ENCODE data around the gene SAE1. TPM values are rescaled to one million over a fixed set of nuclear protein-coding genes. Genes with fewer than 3 reads are reported as not detected.

SAE1 gene
- total RNA-seq, 1 experiment from 2014 or later: 47.5 TPM

- H3K4me2 ChIP-seq (ENCODE audit: low read depth, low read length, poor library complexity, severe bottlenecking): peak overlapping the region; percentile 83
- no peaks in the 10 kb centered on the region for H3K27me3 ChIP-seq (ENCODE audit: low read length)
- no peak overlapping the region for H3K27ac ChIP-seq (ENCODE audit: low read length)
- H3K79me2 ChIP-seq (ENCODE audit: low read length): peaks cover 14% of the 10 kb centered on the region
- H3K9me2 ChIP-seq (replicated peaks; ENCODE audit: insufficient read depth, low read length): no peaks in the 10 kb centered on the region
- peak; percentile 100 for DNase-seq
- H3K4me3 ChIP-seq (ENCODE audit: low read length): peak overlapping the region; percentile 74
- peaks cover 16% of the 10 kb centered on the region for H3K4me1 ChIP-seq (ENCODE audit: low read length)
- H4K20me1 ChIP-seq (ENCODE audit: insufficient read depth, low read depth, low read length): 0 out of 2 replicates have a peak, but pooled peaks cover 4% of the 10 kb centered on the region
- no peak overlapping the region for H2AFZ ChIP-seq (ENCODE audit: low read length)
- H3K36me3 ChIP-seq (ENCODE audit: insufficient read depth, low read length): no peaks in the 10 kb centered on the region
- peak overlapping the region; percentile 77 for H3K9ac ChIP-seq (ENCODE audit: low read length)
- no peaks in the 10 kb centered on the region for H3K9me3 ChIP-seq (ENCODE audit: low read length)
Observed at GRCh38 chr19:47256693-47257410, 126.2 kb downstream of the SAE1 start.

- peaks cover 16% of the 10 kb centered on the region for H3K4me1 ChIP-seq (ENCODE audit: low read length)
- H3K4me2 ChIP-seq (ENCODE audit: low read depth, low read length, poor library complexity, severe bottlenecking): peak overlapping the region; percentile 83
- no peaks in the 10 kb centered on the region for H3K9me3 ChIP-seq (ENCODE audit: low read length)
- peaks cover 14% of the 10 kb centered on the region for H3K79me2 ChIP-seq (ENCODE audit: low read length)
- H3K27me3 ChIP-seq (ENCODE audit: low read length): no peaks in the 10 kb centered on the region
- H2AFZ ChIP-seq (ENCODE audit: low read length): 0 out of 2 replicates have a peak overlapping the region, but pooled peaks have one; percentile 10
- no peak for DNase-seq
- H3K9me2 ChIP-seq (replicated peaks; ENCODE audit: insufficient read depth, low read length): no peaks in the 10 kb centered on the region
- no peak overlapping the region; the same call in 1 of the 2 replicates for H3K27ac ChIP-seq (ENCODE audit: low read length)
- H3K4me3 ChIP-seq (ENCODE audit: low read length): peak overlapping the region; percentile 74
- H3K9ac ChIP-seq (ENCODE audit: low read length): peak overlapping the region; percentile 70
- H3K36me3 ChIP-seq (ENCODE audit: insufficient read depth, low read length): no peaks in the 10 kb centered on the region
- H4K20me1 ChIP-seq (ENCODE audit: insufficient read depth, low read depth, low read length): 0 out of 2 replicates have a peak, but pooled peaks cover 4% of the 10 kb centered on the region
Observed at GRCh38 chr19:47257411-47258169, 127.0 kb downstream of the SAE1 start.

DNA sequence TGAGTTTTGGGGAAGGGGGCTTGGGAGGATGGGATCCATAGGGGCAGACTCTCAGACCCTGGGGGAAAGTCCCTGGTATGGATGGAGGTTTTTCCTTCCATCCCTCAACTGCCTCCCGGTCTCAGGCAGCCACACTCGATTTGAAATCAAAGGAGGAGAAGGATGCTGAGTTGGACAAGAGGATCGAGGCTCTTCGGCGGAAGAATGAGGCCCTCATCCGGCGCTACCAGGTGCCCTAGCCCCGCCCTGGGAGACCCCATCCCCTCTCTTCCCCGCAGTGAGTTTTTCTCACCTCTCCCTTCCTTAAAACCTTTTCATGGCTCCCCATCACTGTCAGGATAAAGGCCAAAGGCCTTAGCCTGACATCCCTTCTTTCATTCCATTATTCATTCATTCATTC lies 127.8 kb downstream of the SAE1 start:
- Histone ChIP-seq H3K9me3 (ENCODE audit: low read length) (no peaks in the 10 kb centered on the region), H3K79me2 (ENCODE audit: low read length) (peaks cover 14% of the 10 kb centered on the region), H3K9ac (ENCODE audit: low read length) (peak overlapping the region; percentile 70; the same call in 1 of the 2 replicates), H3K27ac (ENCODE audit: low read length) (no peak overlapping the region), H3K4me1 (ENCODE audit: low read length) (peaks cover 16% of the 10 kb centered on the region), H2AFZ (ENCODE audit: low read length) (no peak overlapping the region), H3K4me2 (ENCODE audit: low read depth, low read length, poor library complexity, severe bottlenecking) (peak overlapping the region; percentile 83), H3K9me2 (replicated peaks; ENCODE audit: insufficient read depth, low read length) (no peaks in the 10 kb centered on the region), H4K20me1 (ENCODE audit: insufficient read depth, low read depth, low read length) (0 out of 2 replicates have a peak, but pooled peaks cover 4% of the 10 kb centered on the region), H3K27me3 (ENCODE audit: low read length) (no peaks in the 10 kb centered on the region), H3K4me3 (ENCODE audit: low read length) (0 out of 2 replicates have a peak overlapping the region, but pooled peaks have one; percentile 74), H3K36me3 (ENCODE audit: insufficient read depth, low read length) (no peaks in the 10 kb centered on the region)
- no peak for DNase-seq

GRCh38 chr19:47258895-47259555 lies 128.4 kb downstream of the SAE1 start:
- Histone ChIP-seq H4K20me1 (ENCODE audit: insufficient read depth, low read depth, low read length) (0 out of 2 replicates have a peak, but pooled peaks cover 4% of the 10 kb centered on the region), H3K4me1 (ENCODE audit: low read length) (peaks cover 16% of the 10 kb centered on the region), H3K4me3 (ENCODE audit: low read length) (no peak overlapping the region), H3K27ac (ENCODE audit: low read length) (no peak overlapping the region), H3K9me2 (replicated peaks; ENCODE audit: insufficient read depth, low read length) (no peaks in the 10 kb centered on the region), H3K27me3 (ENCODE audit: low read length) (no peaks in the 10 kb centered on the region), H3K9me3 (ENCODE audit: low read length) (no peaks in the 10 kb centered on the region), H3K79me2 (ENCODE audit: low read length) (peaks cover 14% of the 10 kb centered on the region), H3K4me2 (ENCODE audit: low read depth, low read length, poor library complexity, severe bottlenecking) (no peak overlapping the region), H3K9ac (ENCODE audit: low read length) (no peak overlapping the region), H3K36me3 (ENCODE audit: insufficient read depth, low read length) (no peaks in the 10 kb centered on the region), H2AFZ (ENCODE audit: low read length) (no peak overlapping the region)
- no peak for DNase-seq

Small RNA genes within 50 kb of the gene (small RNA-seq; reads per million reads assigned to genes)
- gene MIR3190: not detected

Other genes with a start within 250 kb of the SAE1 start
- gene NPAS1, start 111.0 kb upstream of the SAE1 start, total RNA-seq (2014; rRNA removed; shearing (Covaris generic); ENCODE audit: low replicate concordance): 4.8 and 5.7 TPM in 2 replicates
- gene TMEM160, start 82.2 kb upstream of the SAE1 start, total RNA-seq (2014; rRNA removed; shearing (Covaris generic); ENCODE audit: low replicate concordance): 35.8 and 67.5 TPM in 2 replicates
- gene ZC3H4, start 17.1 kb upstream of the SAE1 start, total RNA-seq (2014; rRNA removed; shearing (Covaris generic); ENCODE audit: low replicate concordance): 13.0 and 29.4 TPM in 2 replicates
- 4.0 and 8.9 TPM in 2 replicates for gene BBC3, start 100.4 kb downstream of the SAE1 start, total RNA-seq (2014; rRNA removed; shearing (Covaris generic); ENCODE audit: low replicate concordance)
- 2.2 and 7.1 TPM in 2 replicates for gene CCDC9, start 125.7 kb downstream of the SAE1 start, total RNA-seq (2014; rRNA removed; shearing (Covaris generic); ENCODE audit: low replicate concordance)
- gene INAFM1, start 144.1 kb downstream of the SAE1 start, total RNA-seq (2014; rRNA removed; shearing (Covaris generic); ENCODE audit: low replicate concordance): 4.6 and 8.4 TPM in 2 replicates
- 0.11 and 0.41 TPM in 2 replicates for gene C5AR1, start 179.0 kb downstream of the SAE1 start, total RNA-seq (2014; rRNA removed; shearing (Covaris generic); ENCODE audit: low replicate concordance)
- gene C5AR2, start 201.3 kb downstream of the SAE1 start, total RNA-seq (2014; rRNA removed; shearing (Covaris generic); ENCODE audit: low replicate concordance): 1.1 TPM in 1 of 2 replicates, not detected in the other
- 17.4 and 41.5 TPM in 2 replicates for gene DHX34, start 218.5 kb downstream of the SAE1 start, total RNA-seq (2014; rRNA removed; shearing (Covaris generic); ENCODE audit: low replicate concordance)

All from Karpas-422 (cell line).